NCI-H1417 (cell line): Measurements from ENCODE around the gene CCDC14.
A peak's percentile ranks its signal among the peaks of the same experiment; 100 is the strongest.
"Not testable (repeated sequence)": the region's sequence is repeated elsewhere in the genome, so short reads cannot be mapped to it uniquely, and the experiment has no call there.

Source experiments
- DNase-seq, 3 experiments: peaks; one replicate each; lab custom pipeline; 2025; lab: John Stamatoyannopoulos, UW

Gene CCDC14, protein sequence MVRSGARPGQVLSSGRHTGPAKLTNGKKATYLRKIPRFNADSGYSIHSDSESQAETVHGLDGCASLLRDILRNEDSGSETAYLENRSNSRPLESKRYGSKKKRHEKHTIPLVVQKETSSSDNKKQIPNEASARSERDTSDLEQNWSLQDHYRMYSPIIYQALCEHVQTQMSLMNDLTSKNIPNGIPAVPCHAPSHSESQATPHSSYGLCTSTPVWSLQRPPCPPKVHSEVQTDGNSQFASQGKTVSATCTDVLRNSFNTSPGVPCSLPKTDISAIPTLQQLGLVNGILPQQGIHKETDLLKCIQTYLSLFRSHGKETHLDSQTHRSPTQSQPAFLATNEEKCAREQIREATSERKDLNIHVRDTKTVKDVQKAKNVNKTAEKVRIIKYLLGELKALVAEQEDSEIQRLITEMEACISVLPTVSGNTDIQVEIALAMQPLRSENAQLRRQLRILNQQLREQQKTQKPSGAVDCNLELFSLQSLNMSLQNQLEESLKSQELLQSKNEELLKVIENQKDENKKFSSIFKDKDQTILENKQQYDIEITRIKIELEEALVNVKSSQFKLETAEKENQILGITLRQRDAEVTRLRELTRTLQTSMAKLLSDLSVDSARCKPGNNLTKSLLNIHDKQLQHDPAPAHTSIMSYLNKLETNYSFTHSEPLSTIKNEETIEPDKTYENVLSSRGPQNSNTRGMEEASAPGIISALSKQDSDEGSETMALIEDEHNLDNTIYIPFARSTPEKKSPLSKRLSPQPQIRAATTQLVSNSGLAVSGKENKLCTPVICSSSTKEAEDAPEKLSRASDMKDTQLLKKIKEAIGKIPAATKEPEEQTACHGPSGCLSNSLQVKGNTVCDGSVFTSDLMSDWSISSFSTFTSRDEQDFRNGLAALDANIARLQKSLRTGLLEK

DNA sequence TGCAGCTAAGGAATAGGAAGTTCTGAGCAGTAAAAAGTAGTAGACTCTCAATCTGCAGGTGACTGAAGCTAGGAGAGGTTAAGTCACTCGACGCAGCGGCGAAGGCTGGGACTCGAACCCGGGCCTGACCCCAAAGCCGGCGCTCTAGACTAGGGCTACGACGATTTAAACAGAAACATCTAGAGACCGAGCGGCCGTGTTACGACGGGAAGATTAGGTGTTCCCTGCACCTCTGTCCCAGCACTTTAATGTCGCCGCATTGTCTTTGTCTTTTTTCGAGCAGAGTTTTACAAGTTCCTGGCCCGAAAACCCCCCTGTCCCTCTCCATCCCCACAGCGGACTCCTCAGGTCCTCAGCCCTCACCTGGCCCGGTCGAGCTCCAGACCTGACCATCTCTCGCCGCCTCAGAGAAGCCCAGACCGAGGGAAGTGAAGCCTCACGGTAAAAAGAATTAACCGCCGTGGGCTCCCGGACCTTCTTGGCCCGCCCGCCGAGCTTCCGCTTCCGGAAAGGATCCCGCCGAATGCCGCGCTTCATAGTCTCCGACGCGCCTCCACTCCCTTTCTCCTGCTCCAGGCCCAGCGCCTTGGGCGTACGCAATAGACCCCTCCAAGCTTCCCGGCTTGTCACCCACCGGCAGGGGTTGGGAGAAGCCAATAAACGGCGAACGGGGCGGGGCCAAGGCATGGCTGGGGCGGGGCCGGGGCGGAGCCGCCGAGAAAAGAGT is at the start of gene CCDC14:
Gene CCDC14 (minus strand): TSS at position 449 of the 727 bp plus-strand sequence. CDS start 56 bp downstream, at position 393.
- DNase-seq = peak; percentile 96 to 99 (median 96)

DNA sequence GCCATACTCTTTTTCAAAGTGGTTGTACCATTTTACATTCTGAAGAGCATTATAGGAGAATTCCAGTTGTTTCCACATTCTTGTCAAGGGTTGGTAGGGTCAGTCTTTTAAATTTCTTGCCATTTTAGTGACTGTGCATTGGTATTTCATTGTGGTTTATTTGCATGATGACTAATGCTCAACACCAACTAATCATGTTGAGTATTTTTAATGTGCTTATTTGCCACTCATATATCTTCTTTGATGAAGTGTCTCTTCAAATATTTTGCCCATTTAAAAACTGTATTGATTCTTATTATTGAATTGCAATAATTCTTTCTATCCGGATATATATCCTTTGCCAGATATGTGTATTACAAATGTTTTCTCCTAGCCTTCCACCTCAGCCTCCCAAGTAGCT is 47.3 kb upstream of the CCDC14 start:
- DNase-seq = not testable (repeated sequence)

DNA sequence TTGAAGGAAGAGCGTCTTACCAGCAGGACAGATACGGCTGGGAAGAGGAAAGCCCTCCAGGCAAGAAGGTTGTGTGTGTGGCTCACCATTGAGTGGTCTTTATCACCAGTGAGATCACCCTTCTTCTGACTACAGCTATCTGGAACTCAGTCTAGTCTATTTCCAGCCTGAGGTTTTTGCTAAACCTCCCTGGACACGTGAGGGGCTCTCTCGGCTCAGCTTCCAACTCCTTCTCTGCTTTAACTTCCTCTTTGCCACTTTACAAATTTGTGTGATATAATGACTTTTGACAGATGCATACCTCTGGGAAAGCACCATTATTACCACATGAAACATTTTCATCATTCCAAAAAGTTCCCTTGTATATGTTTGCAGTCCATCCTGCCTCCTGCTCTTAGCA is 46.2 kb upstream of the CCDC14 start:
- no peak for DNase-seq

DNA sequence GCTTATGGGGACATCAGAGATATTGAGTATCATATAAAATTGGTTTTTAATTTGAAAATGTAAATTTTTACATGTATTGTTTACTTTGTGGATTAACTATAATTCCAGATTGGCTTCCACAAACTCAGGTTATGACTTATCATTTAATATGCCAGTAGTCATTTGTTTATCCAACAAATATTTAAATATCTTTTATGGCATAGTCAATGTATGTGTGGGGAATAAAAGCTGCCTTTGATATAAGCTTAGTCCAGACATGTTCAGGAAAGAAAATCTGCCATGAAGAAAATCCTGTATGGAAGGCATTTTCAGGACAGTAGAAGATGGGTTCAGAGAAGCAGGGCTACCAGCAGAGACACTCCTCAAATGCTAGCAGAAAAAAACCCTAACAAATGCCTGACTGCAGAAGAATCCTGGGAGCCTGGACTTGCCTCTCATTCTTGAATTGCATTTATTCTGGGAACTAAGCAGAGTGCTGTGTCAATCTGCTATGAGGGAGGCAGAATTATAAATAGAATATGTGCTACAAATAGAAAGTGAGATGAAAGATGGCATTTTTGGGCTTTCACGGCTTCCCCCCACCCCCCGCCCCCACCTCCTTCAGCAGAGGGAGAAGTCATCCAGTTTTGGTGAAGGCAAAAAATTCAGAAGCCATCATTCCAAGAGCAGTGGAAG is 41.5 kb upstream of the CCDC14 start:
- not testable (repeated sequence) for DNase-seq

DNA sequence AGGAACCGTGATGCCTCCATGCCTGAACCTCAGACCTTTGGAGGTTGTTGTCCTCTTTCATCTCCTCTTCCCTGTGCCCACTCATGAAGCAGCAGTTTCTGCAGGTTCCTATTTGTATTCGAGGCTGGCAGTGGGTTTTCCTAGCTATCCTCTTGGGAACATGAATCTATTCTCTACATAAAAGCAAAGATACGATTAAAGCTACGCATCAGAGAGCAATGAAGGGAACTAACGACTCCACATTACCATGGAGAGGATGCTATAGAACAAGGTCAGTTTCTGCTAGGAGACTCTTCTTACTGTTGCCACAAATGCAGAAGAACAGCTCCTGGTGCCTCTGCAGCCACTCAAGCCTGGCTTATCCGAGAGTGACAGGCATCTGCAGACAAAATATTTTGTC is 40.3 kb upstream of the CCDC14 start:
- peak in 1 of 3 experiments; percentile 10 for DNase-seq

DNA sequence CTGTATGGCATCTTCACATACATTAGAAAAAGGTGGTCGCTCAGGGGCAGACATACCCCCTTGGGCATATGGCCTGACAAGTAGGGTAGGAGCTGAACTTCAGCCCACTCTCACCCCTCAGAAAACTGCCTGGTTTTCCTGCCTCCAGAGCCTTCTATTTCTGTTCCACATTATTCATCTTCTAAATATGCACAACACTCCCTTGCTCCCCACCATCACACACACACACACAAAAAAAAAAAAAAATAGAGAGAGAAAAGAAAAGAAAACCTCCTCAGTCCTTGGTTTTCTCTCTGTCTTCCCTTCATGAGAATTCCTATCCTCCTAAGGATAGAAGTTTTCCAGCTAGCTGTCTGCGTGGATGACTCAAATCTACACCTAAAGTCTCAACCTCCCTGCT is 36.5 kb upstream of the CCDC14 start:
- no peak for DNase-seq

DNA sequence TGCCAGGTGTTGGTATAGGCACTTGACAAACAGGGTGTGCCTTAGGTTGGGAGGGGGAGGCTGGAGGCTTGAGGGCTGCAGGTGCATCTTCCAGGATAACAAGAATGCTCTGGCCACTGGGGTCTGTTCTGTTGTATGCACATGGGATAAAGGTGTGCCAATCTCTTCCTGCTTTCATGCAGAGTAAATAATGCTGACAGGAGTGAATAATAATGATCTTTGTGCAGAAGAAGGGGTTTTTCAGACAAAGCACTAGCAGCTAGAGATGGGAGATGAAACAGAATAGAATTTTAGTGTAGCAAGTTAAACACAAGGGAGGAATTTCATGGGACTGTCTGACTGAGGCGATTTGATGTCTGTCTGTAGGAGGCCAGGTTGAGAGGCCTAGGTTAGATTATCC is 32.8 kb upstream of the CCDC14 start:
- peak in 2 of 3 experiments; percentile 79 to 90 for DNase-seq

DNA sequence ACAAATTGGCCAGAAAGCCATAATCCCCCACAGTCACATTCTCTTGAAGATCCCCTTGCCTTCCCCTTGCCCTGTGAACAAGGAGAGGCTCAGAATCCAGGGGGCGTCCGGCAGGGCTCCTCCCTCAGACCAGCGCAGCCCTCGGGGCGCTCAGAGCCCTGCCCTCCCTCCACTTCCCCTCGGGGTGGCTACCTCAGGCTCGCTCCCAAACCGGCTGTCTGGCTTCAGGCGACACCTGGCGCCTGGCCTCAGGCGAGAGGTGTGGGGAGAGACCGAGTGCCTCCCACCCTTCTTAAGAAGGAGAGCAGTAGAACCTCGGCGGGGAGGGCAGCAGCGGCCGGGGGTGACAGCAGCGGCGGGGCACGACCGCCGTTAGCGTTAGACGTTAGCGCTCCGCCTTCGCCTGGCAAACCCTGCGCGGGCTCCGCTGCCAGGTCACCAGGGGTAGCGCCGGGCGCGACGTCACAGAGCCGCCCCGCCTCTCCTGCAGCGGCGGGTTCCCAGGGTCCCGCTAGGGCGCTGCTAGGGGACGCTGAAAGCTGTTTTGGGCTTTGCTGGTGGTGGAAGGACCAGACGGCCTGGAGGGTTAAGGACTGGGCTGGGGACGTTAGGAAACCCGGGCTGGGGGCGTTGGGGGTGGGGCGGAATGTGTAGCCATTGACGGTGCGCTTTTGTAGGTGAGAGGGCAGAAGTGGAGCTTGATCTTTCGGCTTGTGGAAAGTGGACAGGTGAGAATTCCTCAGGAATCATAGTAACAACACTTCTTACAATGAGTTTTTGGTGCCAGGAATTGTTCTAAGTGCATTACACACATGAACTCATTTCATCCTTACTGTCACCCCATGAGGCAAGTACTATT is 30.9 kb upstream of the CCDC14 start, which contains the start of gene ROPN1:
Gene ROPN1 (minus strand): TSS at position 395 of the 859 bp plus-strand sequence. CDS start 11,643 bp downstream, outside the sequence.
- not testable (repeated sequence) for DNase-seq

DNA sequence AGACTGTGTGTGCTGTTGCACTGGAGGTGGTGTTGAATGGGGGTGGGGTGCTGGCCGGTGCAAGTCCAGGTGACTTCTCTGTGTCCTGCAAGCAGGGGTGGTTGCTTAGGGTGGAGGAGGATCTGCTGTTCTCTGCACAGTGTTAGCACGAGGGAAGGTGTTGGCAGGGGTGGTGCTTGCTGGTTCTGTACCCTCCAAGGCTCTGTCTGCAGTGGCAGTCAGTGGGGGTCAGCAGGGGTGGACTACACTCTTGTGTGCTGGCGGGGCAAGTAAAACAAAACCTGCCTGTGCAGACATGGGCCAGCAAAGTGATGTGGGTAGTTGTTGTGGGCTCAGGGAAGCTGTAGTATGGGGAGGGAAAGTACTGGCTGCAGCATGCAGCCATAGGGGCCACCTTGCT is 25.4 kb upstream of the CCDC14 start:
- DNase-seq = no peak

DNA sequence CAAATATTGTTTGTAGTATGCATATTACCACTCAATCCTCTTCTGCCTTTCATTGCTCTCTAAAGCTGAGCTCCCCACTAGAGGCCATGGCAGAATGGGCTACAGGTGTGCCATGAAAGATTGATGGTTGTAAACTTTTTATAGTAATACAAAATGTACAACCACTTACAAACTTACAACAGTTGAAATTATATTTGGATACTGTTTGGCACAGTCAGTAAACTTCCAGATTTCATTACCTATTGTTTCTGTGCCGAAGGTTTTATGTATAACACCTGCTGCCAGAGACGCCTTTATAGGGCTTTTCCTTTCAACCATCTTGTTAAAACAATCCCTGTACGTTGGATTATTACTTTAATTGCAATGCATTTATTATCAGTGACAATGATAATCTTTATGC is 23.9 kb upstream of the CCDC14 start:
- DNase-seq = peak in 2 of 3 experiments; percentile 8 to 52

DNA sequence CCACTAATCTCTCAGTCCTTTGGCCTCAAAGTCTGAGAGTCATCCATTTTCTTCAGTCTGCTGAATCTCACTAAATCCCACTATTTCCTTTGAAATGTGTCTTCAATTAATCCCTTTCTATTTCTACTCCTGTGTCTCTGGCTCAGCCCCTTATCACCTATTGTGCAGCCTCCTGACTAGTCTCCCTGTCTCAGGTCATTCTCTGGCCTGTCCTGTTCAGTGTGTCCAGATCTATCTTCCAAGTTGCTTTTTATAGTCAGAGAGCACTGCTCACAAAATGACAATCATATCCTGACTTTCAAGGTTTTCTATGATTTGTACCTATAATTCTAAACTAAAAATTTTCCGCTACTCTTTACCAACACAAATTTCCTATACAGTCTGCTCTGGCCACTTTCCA is 23.3 kb upstream of the CCDC14 start:
- no peak for DNase-seq

DNA sequence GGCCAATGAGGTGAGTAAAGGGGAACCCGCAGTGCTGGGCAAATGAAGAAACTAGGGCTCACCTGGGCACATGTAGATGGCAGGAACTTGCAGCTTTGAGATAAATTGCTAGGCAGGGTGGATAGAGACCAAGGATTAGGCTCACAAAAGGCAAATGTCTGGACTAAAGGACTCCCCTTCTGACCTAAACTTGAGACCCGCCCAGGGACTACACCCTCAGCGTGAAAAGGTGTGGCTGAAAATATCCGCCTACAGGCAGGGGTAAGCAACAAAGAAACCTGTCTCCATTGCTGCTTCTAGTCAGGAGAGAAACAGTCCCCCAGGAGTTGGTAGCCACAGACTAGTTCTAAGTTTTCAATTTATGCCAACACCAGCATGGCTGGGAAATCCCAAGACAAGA is 20.3 kb upstream of the CCDC14 start:
- DNase-seq = peak in 1 of 3 experiments; percentile 4

DNA sequence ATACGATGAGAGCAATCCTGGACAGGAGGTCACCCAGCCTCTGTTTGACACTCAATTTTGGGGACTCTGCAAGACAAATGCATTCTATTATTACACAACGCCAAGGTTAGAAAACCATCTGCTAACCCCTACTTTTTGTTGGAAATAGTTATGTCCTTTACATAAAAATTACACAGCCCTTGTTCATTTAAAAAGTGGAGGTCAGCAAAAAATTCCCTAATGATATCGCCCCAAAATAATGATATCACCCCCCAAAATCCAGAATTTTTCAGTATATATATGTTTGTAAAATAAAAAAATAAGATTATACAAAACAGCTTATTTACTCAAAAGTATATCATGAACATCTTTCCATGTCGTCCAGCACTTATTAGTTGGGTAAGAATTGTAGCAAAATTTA is 19.5 kb upstream of the CCDC14 start:
- no peak for DNase-seq

DNA sequence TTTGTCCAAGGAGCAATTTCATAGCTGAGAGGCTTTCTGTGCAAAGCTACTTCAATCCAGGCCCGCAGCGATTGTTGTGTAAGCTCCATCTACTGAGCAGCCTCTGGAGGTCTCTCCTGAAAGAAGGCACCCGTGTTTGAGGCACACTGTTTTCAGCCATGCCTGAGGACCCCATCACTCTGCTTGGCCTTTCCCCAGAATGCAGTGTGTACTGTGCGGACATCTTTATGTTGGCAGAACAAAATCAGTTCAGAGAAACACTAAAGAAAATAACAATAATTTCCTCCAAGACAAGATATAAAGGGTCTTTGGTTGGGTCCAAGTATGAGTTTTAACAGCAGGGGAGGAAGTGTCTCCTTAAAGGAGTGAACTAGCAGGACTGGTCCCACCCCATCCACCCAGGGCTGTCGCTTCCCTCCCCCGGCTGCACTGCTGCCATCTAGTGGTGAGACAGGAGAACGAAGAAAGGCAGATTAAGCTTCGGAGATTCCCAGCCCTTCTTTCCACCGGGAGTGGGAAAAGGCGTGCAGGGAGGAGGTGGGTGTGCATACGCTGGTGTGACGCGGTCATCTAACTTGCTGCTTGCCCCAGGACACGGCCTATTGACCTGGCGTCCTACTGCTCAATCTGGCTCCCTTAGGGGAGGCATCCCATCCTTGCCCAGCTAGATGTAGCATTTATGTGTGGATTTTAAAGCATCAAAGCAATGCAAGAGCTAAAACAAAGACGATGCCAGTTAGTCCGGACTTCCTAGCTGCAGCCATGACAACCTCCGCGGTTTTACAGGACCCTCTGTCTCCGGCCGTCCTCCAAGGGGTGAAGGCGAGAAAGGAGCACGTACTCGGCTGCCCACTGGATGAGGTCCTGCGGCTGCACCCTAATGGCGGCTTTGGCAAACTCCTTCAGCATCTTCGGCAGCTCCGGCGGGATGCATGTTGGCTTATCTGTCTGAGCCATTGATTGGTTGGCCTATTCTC is 18.8 kb upstream of the CCDC14 start:
- DNase-seq = peak in 2 of 3 experiments; percentile 61 to 84

DNA sequence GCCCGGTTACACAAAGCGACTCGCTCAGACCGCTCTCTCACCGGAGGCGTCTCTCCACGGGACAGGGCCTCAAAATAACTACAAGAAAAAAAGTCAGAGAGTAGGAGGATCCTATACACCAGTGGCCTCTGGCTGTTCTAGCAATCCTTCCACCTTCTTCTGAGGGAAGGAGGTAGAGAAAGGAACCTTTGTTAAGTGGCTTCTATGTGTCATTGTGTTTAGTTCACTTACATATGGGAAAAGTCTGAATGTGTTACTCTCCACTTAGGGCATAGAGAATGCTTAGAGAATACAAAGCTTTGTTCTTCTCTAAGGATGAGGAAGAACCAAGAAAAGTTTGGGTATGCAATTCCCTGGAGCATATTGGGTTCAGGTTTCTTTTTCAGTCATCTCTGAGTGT is 15.9 kb upstream of the CCDC14 start:
- not testable (repeated sequence) for DNase-seq

DNA sequence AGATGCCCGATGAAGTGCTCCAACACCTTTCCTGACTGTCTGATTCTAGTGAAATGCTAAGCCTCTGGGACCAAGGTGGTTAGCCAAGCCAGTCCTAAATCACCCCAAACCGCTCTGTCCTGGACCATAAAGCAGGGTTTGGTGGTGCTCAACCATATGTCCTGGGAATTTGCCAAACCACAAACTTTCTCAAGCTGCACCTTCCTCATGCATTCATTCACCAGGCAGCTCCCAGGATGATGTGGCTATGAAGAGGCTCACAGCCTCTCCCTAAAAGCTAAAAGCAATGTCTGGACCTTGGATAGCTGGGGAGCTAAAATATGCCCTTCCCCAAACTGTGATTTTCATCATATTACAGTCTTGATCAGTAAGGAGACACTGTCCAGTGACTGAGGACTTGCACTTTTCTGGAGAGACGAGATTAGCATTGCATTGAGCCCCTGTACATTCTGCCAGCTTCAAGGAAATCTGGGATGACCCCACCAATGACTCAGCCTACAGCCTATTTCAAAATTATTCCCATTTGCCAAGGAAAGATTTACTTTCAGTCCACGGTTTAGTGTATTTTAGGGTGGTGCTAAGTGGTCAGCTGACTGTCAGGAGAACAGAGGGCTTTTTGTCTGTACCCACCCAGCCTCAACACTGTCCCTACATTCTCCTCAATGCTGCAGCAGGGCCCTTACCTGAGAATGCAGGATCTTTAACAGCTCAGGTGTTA is 15.3 kb upstream of the CCDC14 start:
- not testable (repeated sequence) for DNase-seq

DNA sequence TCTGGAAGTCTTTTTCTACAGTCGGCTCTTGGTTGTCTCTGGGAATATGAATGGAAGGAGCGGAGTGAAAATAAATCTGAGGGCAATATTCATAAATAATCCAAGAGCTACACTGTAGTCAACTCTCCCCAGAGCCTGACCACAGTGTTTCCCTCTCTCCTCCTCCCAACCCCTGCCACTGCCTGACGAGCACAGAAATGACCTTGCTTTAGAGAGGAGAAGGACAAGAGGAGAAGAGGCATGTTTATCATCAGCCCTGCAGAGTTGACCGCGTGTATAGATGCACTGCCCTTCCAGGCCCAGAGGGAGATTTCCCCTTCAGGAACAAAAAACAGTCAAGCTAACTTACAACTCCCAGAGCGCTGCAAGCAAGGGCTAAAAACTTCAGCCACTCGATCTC is 14.0 kb upstream of the CCDC14 start:
- DNase-seq = not testable (repeated sequence)

DNA sequence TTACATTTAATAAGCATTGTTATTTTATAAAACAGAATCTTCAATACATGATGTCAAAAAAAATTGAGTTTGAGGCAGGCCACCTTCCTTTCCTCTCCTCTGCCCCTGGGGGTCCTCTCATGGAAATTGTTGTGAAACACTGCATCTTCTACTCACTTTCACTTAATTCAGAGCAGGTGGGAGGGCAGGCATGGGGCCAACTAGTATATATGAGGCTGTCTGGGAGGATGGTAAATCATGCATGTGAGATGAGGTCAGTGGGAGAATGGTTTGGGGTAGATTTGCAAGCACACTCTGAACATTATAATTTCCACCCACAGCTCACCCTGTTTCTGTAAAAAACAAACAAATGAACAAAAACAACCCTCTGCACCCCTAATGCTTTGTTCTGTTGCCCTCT is 10.4 kb upstream of the CCDC14 start:
- DNase-seq = no peak
